DND-41 (cell line): Measurements from ENCODE around the gene THPO.
"Not testable (repeated sequence)": the region's sequence is repeated elsewhere in the genome, so short reads cannot be mapped to it uniquely, and the experiment has no call there.

ENCODE experiments used
- ATAC-seq: fragments of 200-7000 bp; cut with Tn5 transposase; 3 replicates; pipeline ENCODE4 v1.9.1; 2021; ENCODE audit warnings: low read depth; ENCODE audit not compliant: insufficient read depth
- DNase-seq: peaks from one replicate; pipeline ENCODE4 v3.0.0-alpha.2; 2020
- H2AFZ ChIP-seq: 2 replicates; pipeline ENCODE4 v1.6.0; 2012; ENCODE audit warnings: low read depth, low read length
- H3K27ac ChIP-seq: 2 replicates; pipeline ENCODE4 v1.5.1; 2012; ENCODE audit warnings: low read length, inconsistent platforms
- H3K27me3 ChIP-seq: fragments of 200-600 bp; sonication (generic); 2 replicates; pipeline ENCODE4 v1.6.0; 2012; ENCODE audit warnings: low read length, mild to moderate bottlenecking, inconsistent platforms; ENCODE audit not compliant: insufficient read depth, poor library complexity
- H3K36me3 ChIP-seq: 2 replicates; pipeline ENCODE4 v1.5.1; 2012; ENCODE audit warnings: low read length, inconsistent platforms; ENCODE audit not compliant: insufficient read depth
- H3K4me1 ChIP-seq: 2 replicates; pipeline ENCODE4 v1.5.1; 2012; ENCODE audit warnings: mild to moderate bottlenecking, low read length; ENCODE audit not compliant: insufficient read depth
- H3K4me2 ChIP-seq: 2 replicates; pipeline ENCODE4 v1.6.0; 2012; ENCODE audit warnings: mild to moderate bottlenecking, moderate library complexity, low read length, inconsistent platforms; ENCODE audit not compliant: insufficient read depth
- H3K4me3 ChIP-seq, 2 experiments: fragments of 200-600 bp in 1 of 2; shearing (Covaris generic) in 1 of 2; 2 replicates each; pipeline ENCODE4 v1.5.1; 2012 to 2016; ENCODE audit warnings: inconsistent platforms in 2 of 2, low read length in 2 of 2, mild to moderate bottlenecking in 2 of 2, low read depth in 1 of 2, moderate library complexity in 1 of 2
- H3K79me2 ChIP-seq: 2 replicates; pipeline ENCODE4 v1.6.0; 2012; ENCODE audit warnings: low read length, inconsistent platforms; ENCODE audit not compliant: insufficient read depth
- H3K9ac ChIP-seq: 2 replicates; pipeline ENCODE4 v1.6.0; 2012; ENCODE audit warnings: low read depth, mild to moderate bottlenecking, inconsistent platforms, low read length, moderate library complexity
- H3K9me3 ChIP-seq: 2 replicates; pipeline ENCODE4 v1.5.1; 2012; ENCODE audit warnings: low read length, moderate library complexity, mild to moderate bottlenecking, inconsistent platforms; ENCODE audit not compliant: insufficient read depth, severe bottlenecking
- H4K20me1 ChIP-seq: 2 replicates; pipeline ENCODE4 v1.6.0; 2012; ENCODE audit warnings: low read length; ENCODE audit not compliant: insufficient read depth
- CTCF ChIP-seq: IDR thresholded peaks from 2 replicates; pipeline ENCODE4 v1.5.1; 2012; ENCODE audit warnings: borderline replicate concordance, low read length, moderate library complexity, mild to moderate bottlenecking; ENCODE audit not compliant: poor library complexity, severe bottlenecking; ENCODE audit errors: extremely low read depth
- EZH2 ChIP-seq: IDR thresholded peaks from 3 replicates; pipeline ENCODE4 v1.6.1; 2012; ENCODE audit warnings: borderline replicate concordance, low read depth, mild to moderate bottlenecking, moderate library complexity, low read length, inconsistent platforms; ENCODE audit not compliant: severe bottlenecking

The THPO gene

GRCh38 chr3:184343200-184343876 is 34.7 kb downstream of the THPO start:
- DNase-seq (no peak), ATAC-seq (no peak)
- Histone ChIP-seq H3K4me3 (no peak overlapping the region), H3K27me3 (no peaks in the 10 kb centered on the region), H3K4me2 (no peak overlapping the region), H3K9me3 (no peaks in the 10 kb centered on the region), H3K36me3 (peaks cover 3% of the 10 kb centered on the region), H3K9ac (no peak overlapping the region), H3K79me2 (no peaks in the 10 kb centered on the region), H3K4me1 (peaks cover 9% of the 10 kb centered on the region; the same call in 1 of the 2 replicates), H2AFZ (no peak overlapping the region), H3K27ac (no peak overlapping the region), H4K20me1 (no peaks in the 10 kb centered on the region)
- TF ChIP-seq EZH2: no peak
- TF ChIP-seq CTCF: no peak

GRCh38 chr3:184341925-184342324 is 36.1 kb downstream of the THPO start:
- DNase-seq (no peak), ATAC-seq (no peak)
- H3K27me3 ChIP-seq: no peaks in the 10 kb centered on the region
- H3K9me3 ChIP-seq: no peaks in the 10 kb centered on the region
- H2AFZ ChIP-seq: no peak overlapping the region
- peaks cover 3% of the 10 kb centered on the region for H3K36me3 ChIP-seq
- no peak overlapping the region for H3K4me3 ChIP-seq
- H3K4me2 ChIP-seq: no peak overlapping the region
- peaks cover 14% of the 10 kb centered on the region for H3K4me1 ChIP-seq
- H3K27ac ChIP-seq: no peak overlapping the region
- H3K79me2 ChIP-seq: peaks cover 3% of the 10 kb centered on the region; the same call in 1 of the 2 replicates
- TF ChIP-seq EZH2 (no peak), CTCF (no peak)
- no peak overlapping the region for H3K9ac ChIP-seq
- peaks cover 6% of the 10 kb centered on the region; the same call in 1 of the 2 replicates for H4K20me1 ChIP-seq

GRCh38 chr3:184339451-184340135 is 38.4 kb downstream of the THPO start:
- H3K9me3 ChIP-seq, H3K27me3 ChIP-seq, ATAC-seq, DNase-seq, H3K4me3 ChIP-seq, H3K4me2 ChIP-seq, H2AFZ ChIP-seq, H3K9ac ChIP-seq, H3K27ac ChIP-seq: not testable (repeated sequence)
- Histone ChIP-seq H4K20me1 (peaks cover 21% of the 10 kb centered on the region), H3K4me1 (peaks cover 26% of the 10 kb centered on the region), H3K36me3 (peaks cover 12% of the 10 kb centered on the region), H3K79me2 (peaks cover 11% of the 10 kb centered on the region)

GRCh38 chr3:184339001-184339400 is 39.0 kb downstream of the THPO start:
- H3K27ac ChIP-seq: no peak overlapping the region
- peaks cover 26% of the 10 kb centered on the region for H4K20me1 ChIP-seq
- ATAC-seq (no peak), DNase-seq (no peak)
- H3K36me3 ChIP-seq: peaks cover 18% of the 10 kb centered on the region
- peaks cover 11% of the 10 kb centered on the region for H3K79me2 ChIP-seq
- no peak overlapping the region for H3K4me2 ChIP-seq
- no peak overlapping the region for H3K9ac ChIP-seq
- H3K27me3 ChIP-seq: no peaks in the 10 kb centered on the region
- no peak overlapping the region for H3K4me3 ChIP-seq
- no peak for TF ChIP-seq EZH2
- no peak for TF ChIP-seq CTCF
- no peaks in the 10 kb centered on the region for H3K9me3 ChIP-seq
- H3K4me1 ChIP-seq: peaks cover 26% of the 10 kb centered on the region
- H2AFZ ChIP-seq: no peak overlapping the region
